Kidney epithelial cell (primary cell): ENCODE data around the gene ERCC6. TPM values are rescaled to one million over a fixed set of nuclear protein-coding genes. Genes with fewer than 3 reads are reported as not detected.

ENCODE experiments used
- DNase-seq: peaks from one replicate; pipeline ENCODE4 v3.0.0-alpha.2; 2010; ENCODE audit warnings: low read depth
- H3K27me3 ChIP-seq: 2 replicates; pipeline ENCODE4 v1.6.0; 2011; ENCODE audit warnings: low read length; ENCODE audit not compliant: control insufficient read depth, insufficient read depth
- H3K36me3 ChIP-seq: 2 replicates; pipeline ENCODE4 v1.5.1; 2011; ENCODE audit warnings: low read length; ENCODE audit not compliant: control insufficient read depth, insufficient read depth
- H3K4me3 ChIP-seq: 2 replicates; pipeline ENCODE4 v1.5.1; 2011; ENCODE audit warnings: low read depth, mild to moderate bottlenecking, control low read depth, low read length
- CTCF ChIP-seq: IDR thresholded peaks from 2 replicates; pipeline ENCODE4 v1.5.1; 2011; ENCODE audit warnings: mild to moderate bottlenecking, moderate library complexity, low read length, control low read depth, inconsistent platforms; ENCODE audit not compliant: insufficient read depth, poor library complexity, severe bottlenecking
- total RNA-seq: library from RNA; depleted of rRNA; stranded (reverse); fragments of >200 nt; gene quantifications from 2 replicates; pipeline ENCODE4 v1.2.3, GENCODE V29; 2015

ERCC6 gene
- total RNA-seq, 1 donor from 2014 or later, result 7.3 TPM

DNA sequence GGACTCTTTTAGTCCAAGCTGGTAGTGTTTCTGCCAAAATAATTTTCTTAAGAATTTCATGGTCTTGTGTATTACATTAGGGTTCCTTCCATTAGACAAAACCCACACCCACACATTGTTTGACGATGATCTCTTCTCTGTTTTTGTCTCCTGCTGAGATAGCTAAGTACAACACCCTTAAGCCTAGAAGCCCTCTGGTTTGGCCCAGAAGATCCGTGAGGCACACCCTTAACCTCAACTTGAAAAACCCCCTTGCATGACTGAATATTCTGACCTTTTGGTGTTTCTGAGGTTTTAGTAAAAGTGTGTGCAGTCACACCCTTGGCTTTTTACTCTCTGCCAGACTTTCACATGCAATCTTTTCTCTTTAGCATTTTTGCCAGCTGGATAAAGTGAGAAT is 29.3 kb upstream of the ERCC6 start:
- no peak for DNase-seq
- Histone ChIP-seq H3K4me3 (no peak overlapping the region), H3K27me3 (peaks cover 2% of the 10 kb centered on the region), H3K36me3 (no peaks in the 10 kb centered on the region)
- TF ChIP-seq CTCF, result no peak

- Histone ChIP-seq H3K4me3 (no peak overlapping the region), H3K36me3 (no peaks in the 10 kb centered on the region), H3K27me3 (peaks cover 2% of the 10 kb centered on the region)
- no peak for DNase-seq
- TF ChIP-seq CTCF, result no peak
Measured at GRCh38 chr10:49567810-49568209, 28.9 kb upstream of the ERCC6 start.

DNA sequence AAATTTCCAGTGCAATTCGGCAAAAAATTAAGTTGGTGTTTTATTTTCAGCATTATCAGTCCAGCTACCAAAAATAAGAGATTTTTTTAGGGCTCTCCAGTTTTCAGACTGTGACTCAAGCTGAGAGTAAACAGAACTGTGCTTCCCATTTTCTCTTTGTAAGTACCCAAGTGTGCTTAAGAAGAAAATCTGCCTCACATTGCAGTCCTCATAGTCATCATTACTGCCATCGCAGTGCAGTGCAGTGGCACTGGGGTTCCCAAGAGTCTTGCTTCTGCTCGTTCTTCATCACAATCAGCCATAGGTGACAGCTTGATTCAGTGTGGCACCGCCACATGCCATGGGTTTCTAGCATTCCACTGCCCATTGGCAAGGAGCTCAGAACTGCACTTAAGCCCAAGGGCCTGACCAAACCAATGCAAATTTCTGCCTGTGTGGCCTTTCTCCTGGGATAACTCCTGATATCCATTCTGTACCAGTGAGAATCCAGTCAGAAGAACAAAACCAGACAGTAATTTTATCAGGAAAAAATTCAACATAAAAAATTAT is 25.6 kb upstream of the ERCC6 start:
- no peak overlapping the region for H3K4me3 ChIP-seq
- no peak for DNase-seq
- no peak for TF ChIP-seq CTCF

DNA sequence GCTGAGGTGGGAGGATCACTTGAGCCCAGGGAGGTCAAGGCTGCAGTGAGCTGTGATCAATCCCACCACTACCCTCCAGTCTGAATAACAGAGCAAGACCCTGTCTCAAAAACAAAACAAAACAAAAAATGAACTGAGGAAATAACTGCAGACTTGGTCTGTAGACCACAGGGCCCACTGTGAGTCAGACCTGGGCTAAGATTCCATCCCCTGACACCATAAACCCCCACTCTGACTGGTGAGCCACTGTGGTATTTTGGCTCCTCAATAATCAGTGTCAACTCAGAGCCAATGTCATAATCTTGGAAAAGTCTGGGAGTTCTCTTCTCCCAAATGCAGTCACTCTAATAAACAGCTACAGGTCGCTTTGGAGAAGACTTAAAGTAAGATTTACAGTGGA is 24.0 kb upstream of the ERCC6 start:
- no peak for TF ChIP-seq CTCF
- no peak for DNase-seq
- H3K27me3 ChIP-seq, result no peaks in the 10 kb centered on the region
- H3K36me3 ChIP-seq, result no peaks in the 10 kb centered on the region
- H3K4me3 ChIP-seq, result no peak overlapping the region

More for the DNA sequence above, 25.6 kb upstream of the ERCC6 start:
- Histone ChIP-seq H3K36me3 (no peaks in the 10 kb centered on the region), H3K27me3 (no peaks in the 10 kb centered on the region)

- no peak for TF ChIP-seq CTCF
- Histone ChIP-seq H3K27me3 (no peaks in the 10 kb centered on the region), H3K4me3 (no peak overlapping the region), H3K36me3 (no peaks in the 10 kb centered on the region)
- no peak for DNase-seq
Measured at GRCh38 chr10:49560526-49560925, 21.6 kb upstream of the ERCC6 start.

DNA sequence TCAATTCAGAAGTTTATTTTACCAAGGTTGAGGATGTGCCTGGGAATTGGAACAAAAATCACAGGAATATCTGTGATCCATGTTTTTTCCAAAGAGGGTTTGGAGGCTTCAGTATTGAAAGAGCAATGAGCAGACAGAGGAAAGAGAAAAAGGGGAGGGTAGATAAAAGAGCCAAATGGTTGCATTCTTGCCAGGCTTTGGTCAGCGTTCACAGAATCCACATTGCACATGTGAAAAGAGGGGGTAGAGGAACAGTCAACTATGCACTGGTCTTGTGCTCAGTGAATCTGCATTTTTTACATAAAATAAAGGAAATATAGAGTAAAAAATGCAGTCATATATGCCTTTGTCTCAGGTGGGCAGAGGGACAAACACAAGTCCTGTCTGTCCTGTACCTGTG is 20.6 kb upstream of the ERCC6 start:
- no peaks in the 10 kb centered on the region for H3K36me3 ChIP-seq
- TF ChIP-seq CTCF, result no peak
- no peaks in the 10 kb centered on the region for H3K27me3 ChIP-seq
- no peak for DNase-seq
- no peak overlapping the region for H3K4me3 ChIP-seq
